MM.1S (cell line): Measurements from ENCODE around the gene NMS.

Experiments
- DNase-seq: peaks from one replicate; pipeline ENCODE4 v3.0.0-alpha.2; 2015
- H2AFZ ChIP-seq: fragments of 300-600 bp; sonication (generic); 2 replicates; pipeline ENCODE4 v1.6.0; 2016; ENCODE audit warnings: antibody characterized with exemption, low read length
- H3F3A ChIP-seq: fragments of 300-600 bp; sonication (generic); 2 replicates; pipeline ENCODE4 v1.6.1; 2016; ENCODE audit warnings: mild to moderate bottlenecking, antibody characterized with exemption, low read length, moderate library complexity, mixed read lengths; ENCODE audit not compliant: insufficient read depth
- H3K27ac ChIP-seq: fragments of 300-600 bp; sonication (generic); 2 replicates; pipeline ENCODE4 v1.5.1; 2016; ENCODE audit warnings: mild to moderate bottlenecking, low read length
- H3K27me3 ChIP-seq: fragments of 300-600 bp; sonication (generic); replicated peaks from 2 replicates; pipeline ENCODE4 v1.6.0; 2016; ENCODE audit warnings: low read length; ENCODE audit not compliant: insufficient read depth
- H3K36me3 ChIP-seq: fragments of 300-600 bp; sonication (generic); replicated peaks from 2 replicates; pipeline ENCODE4 v1.6.1; 2016; ENCODE audit warnings: mild to moderate bottlenecking, low read length, mixed read lengths; ENCODE audit not compliant: insufficient read depth
- H3K4me1 ChIP-seq: fragments of 300-600 bp; sonication (generic); 2 replicates; pipeline ENCODE4 v1.6.1; 2016; ENCODE audit warnings: low read length, mixed read lengths
- H3K4me2 ChIP-seq: fragments of 300-600 bp; sonication (generic); 2 replicates; pipeline ENCODE4 v1.6.0; 2016; ENCODE audit warnings: low read depth, low read length
- H3K4me3 ChIP-seq: fragments of 300-600 bp; sonication (generic); 2 replicates; pipeline ENCODE4 v1.5.1; 2016; ENCODE audit warnings: low read length, mixed read lengths
- H3K79me2 ChIP-seq: fragments of 300-600 bp; sonication (generic); 2 replicates; pipeline ENCODE4 v1.6.1; 2016; ENCODE audit warnings: mixed run types, low read length, mixed read lengths
- H3K9ac ChIP-seq: fragments of 300-600 bp; sonication (generic); 2 replicates; pipeline ENCODE4 v1.6.1; 2016; ENCODE audit warnings: low read length, mixed read lengths
- H3K9me2 ChIP-seq: fragments of 300-600 bp; sonication (generic); replicated peaks from 2 replicates; pipeline ENCODE4 v1.6.1; 2016; ENCODE audit warnings: mild to moderate bottlenecking, low read length, mixed read lengths; ENCODE audit not compliant: insufficient read depth
- H3K9me3 ChIP-seq: fragments of 300-600 bp; sonication (generic); replicated peaks from 2 replicates; pipeline ENCODE4 v1.6.1; 2016; ENCODE audit warnings: mild to moderate bottlenecking, low read length, mixed read lengths; ENCODE audit not compliant: insufficient read depth
- H4K20me1 ChIP-seq: fragments of 300-600 bp; sonication (generic); 2 replicates; pipeline ENCODE4 v1.6.1; 2016; ENCODE audit warnings: mild to moderate bottlenecking, low read length, moderate library complexity, mixed read lengths; ENCODE audit not compliant: insufficient read depth
- EZH2 ChIP-seq: fragments of 300-600 bp; sonication (generic); optimal IDR thresholded peaks from 2 replicates; pipeline ENCODE3; 2017; ENCODE audit warnings: low read depth, mild to moderate bottlenecking, antibody characterized with exemption, low read length, mixed read lengths
- EZH2phosphoT487 ChIP-seq: fragments of 300-600 bp; sonication (generic); IDR thresholded peaks from 2 replicates; pipeline ENCODE4 v1.6.1; 2018; ENCODE audit warnings: antibody characterized with exemption, low read length
- TF ChIP-seq, protein P1 (sequence below): fragments of 300-600 bp; sonication (generic); IDR thresholded peaks from 2 replicates; pipeline ENCODE4 v1.5.1; 2016; ENCODE audit warnings: antibody characterized with exemption, low read length, mixed read lengths

Gene NMS

GRCh38 chr2:100424277-100424875, 45.9 kb upstream of the NMS start:
- Histone ChIP-seq H3F3A (no peaks in the 10 kb centered on the region), H3K27ac (no peak overlapping the region)

GRCh38 chr2:100425107-100425506, 45.2 kb upstream of the NMS start:
- no peak for DNase-seq
- Histone ChIP-seq H3K9me3 (no peaks in the 10 kb centered on the region), H3K27me3 (no peaks in the 10 kb centered on the region), H3K9me2 (no peaks in the 10 kb centered on the region), H3K79me2 (no peaks in the 10 kb centered on the region), H3K27ac (no peak overlapping the region), H3K4me2 (no peak overlapping the region), H3K9ac (no peak overlapping the region), H3F3A (no peaks in the 10 kb centered on the region), H3K4me1 (no peaks in the 10 kb centered on the region), H2AFZ (no peak overlapping the region), H3K36me3 (no peaks in the 10 kb centered on the region), H3K4me3 (no peak overlapping the region), H4K20me1 (no peaks in the 10 kb centered on the region)
- TF ChIP-seq, protein P1, sequence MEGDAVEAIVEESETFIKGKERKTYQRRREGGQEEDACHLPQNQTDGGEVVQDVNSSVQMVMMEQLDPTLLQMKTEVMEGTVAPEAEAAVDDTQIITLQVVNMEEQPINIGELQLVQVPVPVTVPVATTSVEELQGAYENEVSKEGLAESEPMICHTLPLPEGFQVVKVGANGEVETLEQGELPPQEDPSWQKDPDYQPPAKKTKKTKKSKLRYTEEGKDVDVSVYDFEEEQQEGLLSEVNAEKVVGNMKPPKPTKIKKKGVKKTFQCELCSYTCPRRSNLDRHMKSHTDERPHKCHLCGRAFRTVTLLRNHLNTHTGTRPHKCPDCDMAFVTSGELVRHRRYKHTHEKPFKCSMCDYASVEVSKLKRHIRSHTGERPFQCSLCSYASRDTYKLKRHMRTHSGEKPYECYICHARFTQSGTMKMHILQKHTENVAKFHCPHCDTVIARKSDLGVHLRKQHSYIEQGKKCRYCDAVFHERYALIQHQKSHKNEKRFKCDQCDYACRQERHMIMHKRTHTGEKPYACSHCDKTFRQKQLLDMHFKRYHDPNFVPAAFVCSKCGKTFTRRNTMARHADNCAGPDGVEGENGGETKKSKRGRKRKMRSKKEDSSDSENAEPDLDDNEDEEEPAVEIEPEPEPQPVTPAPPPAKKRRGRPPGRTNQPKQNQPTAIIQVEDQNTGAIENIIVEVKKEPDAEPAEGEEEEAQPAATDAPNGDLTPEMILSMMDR = no peak
- TF ChIP-seq EZH2phosphoT487 (no peak), EZH2 (no peak)

More at GRCh38 chr2:100424277-100424875, 45.9 kb upstream of the NMS start:
- Histone ChIP-seq H3K27me3 (no peaks in the 10 kb centered on the region), H3K79me2 (no peaks in the 10 kb centered on the region), H3K4me3 (no peak overlapping the region), H3K4me1 (no peaks in the 10 kb centered on the region), H3K9me2 (no peaks in the 10 kb centered on the region), H2AFZ (no peak overlapping the region), H4K20me1 (no peaks in the 10 kb centered on the region), H3K9ac (no peak overlapping the region), H3K9me3 (no peaks in the 10 kb centered on the region), H3K4me2 (no peak overlapping the region), H3K36me3 (no peaks in the 10 kb centered on the region)
- TF ChIP-seq, protein P1 = no peak
- TF ChIP-seq EZH2phosphoT487 = no peak
- no peak for TF ChIP-seq EZH2
- no peak for DNase-seq

DNA sequence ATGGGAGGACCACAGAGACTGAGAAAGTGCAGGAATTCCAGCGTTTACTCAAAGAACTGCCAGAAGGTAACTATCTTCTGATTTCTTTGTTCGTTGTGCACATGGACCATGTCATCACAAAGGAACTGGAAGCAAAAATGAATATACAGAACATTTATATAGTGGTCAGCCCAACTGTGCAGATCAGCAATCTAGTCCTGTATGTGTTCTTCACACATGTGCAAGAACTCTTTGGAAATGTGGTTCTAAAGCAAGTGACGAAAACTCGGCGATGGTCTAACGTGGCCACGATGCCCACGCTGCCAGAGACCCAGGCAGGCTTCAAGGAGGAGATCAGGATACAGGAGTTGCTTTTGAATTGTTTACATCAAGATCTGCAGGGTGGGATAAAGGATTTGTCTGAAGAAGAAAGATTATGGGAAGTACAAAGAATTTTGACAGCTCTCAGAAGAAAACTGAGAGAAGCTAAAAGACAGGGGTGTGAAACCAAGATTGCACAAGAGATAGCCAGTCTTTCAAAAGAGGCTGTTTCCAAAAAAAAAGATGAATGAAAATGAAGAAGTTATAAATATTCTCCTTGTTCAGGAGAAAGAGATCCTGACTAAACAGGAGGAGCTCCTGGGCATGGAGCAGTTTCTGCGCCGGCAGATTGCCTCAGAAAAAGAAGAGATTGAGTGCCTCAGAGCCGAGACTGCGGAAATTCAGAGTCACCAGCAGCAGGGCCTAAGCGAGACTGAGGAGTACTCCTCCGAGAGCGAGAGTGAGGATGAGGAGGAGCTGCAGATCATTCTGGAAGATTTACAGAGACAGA, 44.5 kb upstream of the NMS start:
- DNase-seq = no peak
- Histone ChIP-seq H3K27ac (no peak overlapping the region), H3K9ac (no peak overlapping the region), H3K4me1 (no peaks in the 10 kb centered on the region), H3K4me2 (no peak overlapping the region), H3F3A (no peaks in the 10 kb centered on the region), H3K79me2 (no peaks in the 10 kb centered on the region), H4K20me1 (no peaks in the 10 kb centered on the region), H3K9me3 (no peaks in the 10 kb centered on the region), H2AFZ (no peak overlapping the region), H3K36me3 (no peaks in the 10 kb centered on the region), H3K27me3 (no peaks in the 10 kb centered on the region), H3K9me2 (no peaks in the 10 kb centered on the region), H3K4me3 (no peak overlapping the region)
- TF ChIP-seq, protein P1 = no peak
- TF ChIP-seq EZH2 (no peak), EZH2phosphoT487 (no peak)
